Measurements from ENCODE around the gene KLF7.

DNA sequence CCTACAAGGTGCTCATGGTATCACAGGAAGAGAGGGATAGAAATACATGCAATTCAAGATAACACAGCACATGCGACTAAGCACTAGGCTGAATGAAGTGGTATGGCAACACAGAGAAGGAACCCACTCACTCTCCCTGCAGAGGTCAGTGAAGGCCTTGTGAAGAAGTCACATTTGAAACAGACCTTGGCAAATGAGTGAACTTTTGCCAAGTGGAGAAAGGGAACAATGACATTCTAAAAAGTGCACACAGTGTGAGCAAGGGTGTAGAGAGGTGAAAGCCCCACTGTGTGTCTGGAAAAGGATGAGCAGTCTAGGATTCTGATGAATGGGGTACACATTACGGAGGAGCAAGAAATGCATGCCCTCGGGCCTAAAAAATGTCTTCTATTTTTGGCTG is 23.3 kb downstream of the KLF7 start:
- TF ChIP-seq, protein P1, sequence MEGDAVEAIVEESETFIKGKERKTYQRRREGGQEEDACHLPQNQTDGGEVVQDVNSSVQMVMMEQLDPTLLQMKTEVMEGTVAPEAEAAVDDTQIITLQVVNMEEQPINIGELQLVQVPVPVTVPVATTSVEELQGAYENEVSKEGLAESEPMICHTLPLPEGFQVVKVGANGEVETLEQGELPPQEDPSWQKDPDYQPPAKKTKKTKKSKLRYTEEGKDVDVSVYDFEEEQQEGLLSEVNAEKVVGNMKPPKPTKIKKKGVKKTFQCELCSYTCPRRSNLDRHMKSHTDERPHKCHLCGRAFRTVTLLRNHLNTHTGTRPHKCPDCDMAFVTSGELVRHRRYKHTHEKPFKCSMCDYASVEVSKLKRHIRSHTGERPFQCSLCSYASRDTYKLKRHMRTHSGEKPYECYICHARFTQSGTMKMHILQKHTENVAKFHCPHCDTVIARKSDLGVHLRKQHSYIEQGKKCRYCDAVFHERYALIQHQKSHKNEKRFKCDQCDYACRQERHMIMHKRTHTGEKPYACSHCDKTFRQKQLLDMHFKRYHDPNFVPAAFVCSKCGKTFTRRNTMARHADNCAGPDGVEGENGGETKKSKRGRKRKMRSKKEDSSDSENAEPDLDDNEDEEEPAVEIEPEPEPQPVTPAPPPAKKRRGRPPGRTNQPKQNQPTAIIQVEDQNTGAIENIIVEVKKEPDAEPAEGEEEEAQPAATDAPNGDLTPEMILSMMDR (IDR thresholded peaks at IDR 0.05): no peak
- TF ChIP-seq CHD2 (IDR thresholded peaks at IDR 0.05; ENCODE audit: low read length, partially characterized antibody) (no peak), MAZ (IDR thresholded peaks at IDR 0.05; ENCODE audit: borderline replicate concordance, low read depth, low read length) (no peak), POLR2A (IDR thresholded peaks at IDR 0.05; ENCODE audit: low read length) (no peak), EHF (CRISPR knock-in tag; IDR thresholded peaks at IDR 0.05) (no peak)
- TF ChIP-seq, protein P2, sequence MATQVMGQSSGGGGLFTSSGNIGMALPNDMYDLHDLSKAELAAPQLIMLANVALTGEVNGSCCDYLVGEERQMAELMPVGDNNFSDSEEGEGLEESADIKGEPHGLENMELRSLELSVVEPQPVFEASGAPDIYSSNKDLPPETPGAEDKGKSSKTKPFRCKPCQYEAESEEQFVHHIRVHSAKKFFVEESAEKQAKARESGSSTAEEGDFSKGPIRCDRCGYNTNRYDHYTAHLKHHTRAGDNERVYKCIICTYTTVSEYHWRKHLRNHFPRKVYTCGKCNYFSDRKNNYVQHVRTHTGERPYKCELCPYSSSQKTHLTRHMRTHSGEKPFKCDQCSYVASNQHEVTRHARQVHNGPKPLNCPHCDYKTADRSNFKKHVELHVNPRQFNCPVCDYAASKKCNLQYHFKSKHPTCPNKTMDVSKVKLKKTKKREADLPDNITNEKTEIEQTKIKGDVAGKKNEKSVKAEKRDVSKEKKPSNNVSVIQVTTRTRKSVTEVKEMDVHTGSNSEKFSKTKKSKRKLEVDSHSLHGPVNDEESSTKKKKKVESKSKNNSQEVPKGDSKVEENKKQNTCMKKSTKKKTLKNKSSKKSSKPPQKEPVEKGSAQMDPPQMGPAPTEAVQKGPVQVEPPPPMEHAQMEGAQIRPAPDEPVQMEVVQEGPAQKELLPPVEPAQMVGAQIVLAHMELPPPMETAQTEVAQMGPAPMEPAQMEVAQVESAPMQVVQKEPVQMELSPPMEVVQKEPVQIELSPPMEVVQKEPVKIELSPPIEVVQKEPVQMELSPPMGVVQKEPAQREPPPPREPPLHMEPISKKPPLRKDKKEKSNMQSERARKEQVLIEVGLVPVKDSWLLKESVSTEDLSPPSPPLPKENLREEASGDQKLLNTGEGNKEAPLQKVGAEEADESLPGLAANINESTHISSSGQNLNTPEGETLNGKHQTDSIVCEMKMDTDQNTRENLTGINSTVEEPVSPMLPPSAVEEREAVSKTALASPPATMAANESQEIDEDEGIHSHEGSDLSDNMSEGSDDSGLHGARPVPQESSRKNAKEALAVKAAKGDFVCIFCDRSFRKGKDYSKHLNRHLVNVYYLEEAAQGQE (IDR thresholded peaks at IDR 0.05): no peak
- TF ChIP-seq, protein P3, sequence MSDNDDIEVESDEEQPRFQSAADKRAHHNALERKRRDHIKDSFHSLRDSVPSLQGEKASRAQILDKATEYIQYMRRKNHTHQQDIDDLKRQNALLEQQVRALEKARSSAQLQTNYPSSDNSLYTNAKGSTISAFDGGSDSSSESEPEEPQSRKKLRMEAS (IDR thresholded peaks at IDR 0.05): no peak

Measured in A549 (cell line).